PC-9 (cell line): Measurements from ENCODE around the gene GPX6. TPM values are rescaled to one million over a fixed set of nuclear protein-coding genes. Genes with fewer than 3 reads are reported as not detected.
A peak's percentile ranks its signal among the peaks of the same experiment; 100 is the strongest.

ENCODE experiments used
- BruUV-seq: library from RNA; stranded (reverse); fragments of 400-500 nt; replicated peaks from 2 replicates; lab custom pipeline; 2021; lab: Mats Ljungman, UMichigan
- CTCF ChIA-PET: fragments of 300-600 bp; sonication (Branson Sonifier 250); formaldehyde crosslinking; loops from one replicate; lab custom pipeline; 2022; ENCODE audit warnings: antibody characterized with exemption; lab: Charles Lee
- POLR2A ChIA-PET: fragments of 300-600 bp; sonication (Branson Sonifier 250); formaldehyde crosslinking; loops from one replicate; lab custom pipeline; 2022; ENCODE audit warnings: antibody characterized with exemption; ENCODE audit not compliant: unreplicated experiment; lab: Charles Lee
- DNase-seq, 2 experiments: peaks; one replicate each; pipeline versions ENCODE4 v3.0.0 to v3.0.0-alpha.2; 2015 to 2022; ENCODE audit warnings: mixed read lengths in 1 of 2
- H2AFZ ChIP-seq: fragments of 200-600 bp; sonication (generic); 2 replicates; pipeline ENCODE4 v1.8.1; 2017; ENCODE audit warnings: antibody characterized with exemption
- H3F3A ChIP-seq: fragments of 200-600 bp; sonication (generic); 2 replicates; pipeline ENCODE4 v1.8.1; 2017; ENCODE audit warnings: antibody characterized with exemption, mild to moderate bottlenecking, low read depth; ENCODE audit not compliant: insufficient read depth
- H3K27ac ChIP-seq: fragments of 200-600 bp; sonication (generic); 2 replicates; pipeline ENCODE4 v1.6.1; 2016; ENCODE audit warnings: mixed run types
- H3K27me3 ChIP-seq: fragments of 200-600 bp; sonication (generic); 2 replicates; pipeline ENCODE4 v1.6.1; 2016; ENCODE audit warnings: low read depth, mixed run types; ENCODE audit not compliant: insufficient read depth
- H3K36me3 ChIP-seq: fragments of 200-600 bp; sonication (generic); 2 replicates; pipeline ENCODE4 v1.6.1; 2016; ENCODE audit warnings: low read depth, mixed run types
- H3K4me1 ChIP-seq: fragments of 200-600 bp; sonication (generic); replicated peaks from 2 replicates; pipeline ENCODE4 v1.6.1; 2016; ENCODE audit warnings: mixed run types; ENCODE audit not compliant: insufficient read depth
- H3K4me2 ChIP-seq: fragments of 200-600 bp; sonication (generic); 2 replicates; pipeline ENCODE4 v1.6.1; 2017; ENCODE audit warnings: mixed run types
- H3K4me3 ChIP-seq: fragments of 200-600 bp; sonication (generic); 2 replicates; pipeline ENCODE4 v1.6.1; 2016; ENCODE audit warnings: mixed run types
- H3K79me2 ChIP-seq: fragments of 200-600 bp; sonication (generic); 2 replicates; pipeline ENCODE4 v1.6.1; 2017; ENCODE audit warnings: low read depth, mixed run types
- H3K9me2 ChIP-seq: fragments of 200-600 bp; sonication (generic); 2 replicates; pipeline ENCODE4 v1.8.1; 2017; ENCODE audit warnings: mild to moderate bottlenecking; ENCODE audit not compliant: insufficient read depth
- H3K9me3 ChIP-seq: fragments of 200-600 bp; sonication (generic); 2 replicates; pipeline ENCODE4 v1.8.1; 2016; ENCODE audit warnings: low read depth; ENCODE audit not compliant: insufficient read depth
- H4K20me1 ChIP-seq: fragments of 200-600 bp; sonication (generic); 2 replicates; pipeline ENCODE4 v1.8.1; 2017; ENCODE audit not compliant: insufficient read depth
- EZH2 ChIP-seq: fragments of 200-600 bp; sonication (generic); IDR thresholded peaks from 2 replicates; pipeline ENCODE4 v1.8.0; 2017; ENCODE audit warnings: antibody characterized with exemption, low read depth
- intact Hi-C: fragments of 100-400 bp; cut with micrococcal nuclease; formaldehyde crosslinking; loops from one replicate; pipeline ENCODE4 v1.10.0; 2022; ENCODE audit not compliant: unreplicated experiment
- total RNA-seq: library from RNA; stranded (reverse); gene quantifications from 2 replicates; pipeline ENCODE4 v1.2.3, GENCODE V29; 2021
- TF ChIP-seq, protein P1 (sequence below): fragments of 200-600 bp; sonication (generic); conservative IDR thresholded peaks from 2 replicates; pipeline ENCODE4 v1.6.1; 2017; ENCODE audit warnings: mixed run types, antibody characterized with exemption, mild to moderate bottlenecking, moderate library complexity

Gene GPX6
- total RNA-seq, 1 experiment from 2014 or later, result not detected

DNA sequence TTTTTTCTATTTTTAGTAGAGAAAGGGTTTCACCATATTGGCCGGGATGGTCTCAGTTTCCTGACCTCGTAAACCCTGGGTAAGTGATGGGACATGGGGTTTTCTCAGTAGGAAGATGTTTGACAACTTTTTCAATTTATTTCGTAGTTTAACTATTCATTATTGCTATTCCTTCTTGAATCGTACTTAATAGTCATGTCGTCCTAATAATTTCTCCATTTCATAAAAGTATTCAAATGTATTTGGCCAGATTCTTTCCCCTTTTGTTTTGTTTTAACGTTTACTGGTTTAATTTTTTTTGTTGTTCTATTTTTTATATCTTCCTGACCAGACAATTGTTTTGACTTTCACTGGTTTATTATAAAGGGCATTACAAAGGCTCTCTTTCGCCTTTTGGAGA is 26.4 kb upstream of the GPX6 start:
- no peak for DNase-seq
- no peak for TF ChIP-seq EZH2
- TF ChIP-seq, protein P1, sequence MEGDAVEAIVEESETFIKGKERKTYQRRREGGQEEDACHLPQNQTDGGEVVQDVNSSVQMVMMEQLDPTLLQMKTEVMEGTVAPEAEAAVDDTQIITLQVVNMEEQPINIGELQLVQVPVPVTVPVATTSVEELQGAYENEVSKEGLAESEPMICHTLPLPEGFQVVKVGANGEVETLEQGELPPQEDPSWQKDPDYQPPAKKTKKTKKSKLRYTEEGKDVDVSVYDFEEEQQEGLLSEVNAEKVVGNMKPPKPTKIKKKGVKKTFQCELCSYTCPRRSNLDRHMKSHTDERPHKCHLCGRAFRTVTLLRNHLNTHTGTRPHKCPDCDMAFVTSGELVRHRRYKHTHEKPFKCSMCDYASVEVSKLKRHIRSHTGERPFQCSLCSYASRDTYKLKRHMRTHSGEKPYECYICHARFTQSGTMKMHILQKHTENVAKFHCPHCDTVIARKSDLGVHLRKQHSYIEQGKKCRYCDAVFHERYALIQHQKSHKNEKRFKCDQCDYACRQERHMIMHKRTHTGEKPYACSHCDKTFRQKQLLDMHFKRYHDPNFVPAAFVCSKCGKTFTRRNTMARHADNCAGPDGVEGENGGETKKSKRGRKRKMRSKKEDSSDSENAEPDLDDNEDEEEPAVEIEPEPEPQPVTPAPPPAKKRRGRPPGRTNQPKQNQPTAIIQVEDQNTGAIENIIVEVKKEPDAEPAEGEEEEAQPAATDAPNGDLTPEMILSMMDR, result no peak
- H3K27me3 ChIP-seq, result no peaks in the 10 kb centered on the region
- H3K4me3 ChIP-seq, result peak overlapping the region; percentile 65; the same call in 1 of the 2 replicates
- no peaks in the 10 kb centered on the region for H3K36me3 ChIP-seq
- H3K9me3 ChIP-seq, result no peaks in the 10 kb centered on the region
- no peaks in the 10 kb centered on the region for H3K79me2 ChIP-seq
- intact Hi-C loops, result loop anchor here (1.0 to 10.0 kb wide), 6 partner anchors 45 to 143 kb away; partner anchors contain the start of genes ZSCAN12 and ZSCAN23
- H4K20me1 ChIP-seq, result no peaks in the 10 kb centered on the region
- no peaks in the 10 kb centered on the region for H3K9me2 ChIP-seq
- POLR2A ChIA-PET, result interaction anchor here (0.5 to 0.6 kb wide), 3 partner anchors 159 to 1364 kb away, joined by 3 to 10 read pairs (median 3); a partner anchor contains a TSS
- no TSS peak for BruUV-seq
- H3K4me1 ChIP-seq, result peaks cover 12% of the 10 kb centered on the region; the same call in 1 of the 2 replicates
- peak overlapping the region; percentile 66; the same call in 1 of the 2 replicates for H2AFZ ChIP-seq
- 0 out of 2 replicates have a peak overlapping the region, but pooled peaks have one; percentile 20 for H3K27ac ChIP-seq
- CTCF ChIA-PET, result interaction anchor here (0.6 to 1.2 kb wide), 5 partner anchors 56 to 418 kb away, joined by 3 to 5 read pairs (median 4); partner anchors contain the start of genes ZKSCAN8 and ZSCAN16
- H3K4me2 ChIP-seq, result peak overlapping the region; percentile 96
- peaks cover 23% of the 10 kb centered on the region; the same call in 1 of the 2 replicates for H3F3A ChIP-seq

DNA sequence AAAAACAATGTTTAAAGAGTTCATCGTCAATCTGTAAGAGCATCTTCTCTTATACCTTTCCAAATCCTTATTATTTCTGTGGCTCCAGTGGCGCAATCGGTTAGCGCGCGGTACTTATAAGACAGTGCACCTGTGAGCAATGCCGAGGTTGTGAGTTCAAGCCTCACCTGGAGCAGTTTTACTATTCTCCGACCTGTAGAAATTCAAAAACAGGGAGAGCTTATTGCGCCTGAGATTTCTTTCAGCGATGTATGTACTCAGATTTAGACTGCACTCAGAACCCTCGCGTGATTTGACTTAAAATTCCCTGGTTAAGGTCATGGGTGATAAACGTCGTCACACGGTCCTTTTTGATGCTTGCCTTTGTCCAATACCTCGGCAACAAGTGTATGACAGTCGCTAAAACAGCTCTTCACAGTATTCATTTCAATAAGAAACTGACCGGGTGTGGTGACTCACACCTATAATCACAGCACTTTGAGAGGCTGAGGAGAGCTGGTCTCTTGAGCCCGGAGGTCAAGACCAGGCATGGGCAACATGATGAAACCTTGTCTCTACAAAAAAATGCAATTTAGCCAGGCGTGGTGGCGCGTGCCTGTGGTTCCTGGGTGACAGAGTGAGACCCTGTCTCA is 22.0 kb upstream of the GPX6 start:
- Histone ChIP-seq H2AFZ (no peak overlapping the region), H3K9me2 (no peaks in the 10 kb centered on the region), H3K36me3 (no peaks in the 10 kb centered on the region), H3K4me2 (peak overlapping the region; percentile 27; the same call in 1 of the 2 replicates), H3K4me3 (no peak overlapping the region), H4K20me1 (no peaks in the 10 kb centered on the region), H3K27ac (no peak overlapping the region), H3K27me3 (no peaks in the 10 kb centered on the region), H3F3A (peaks cover 10% of the 10 kb centered on the region; the same call in 1 of the 2 replicates), H3K4me1 (no peaks in the 10 kb centered on the region), H3K79me2 (no peaks in the 10 kb centered on the region), H3K9me3 (no peaks in the 10 kb centered on the region)
- TF ChIP-seq, protein P1, result no peak
- TF ChIP-seq EZH2, result no peak
- CTCF ChIA-PET, result no interaction called here
- POLR2A ChIA-PET, result no interaction called here
- intact Hi-C loops, result no loop called here
- DNase-seq, result no peak
- no TSS peak for BruUV-seq

DNA sequence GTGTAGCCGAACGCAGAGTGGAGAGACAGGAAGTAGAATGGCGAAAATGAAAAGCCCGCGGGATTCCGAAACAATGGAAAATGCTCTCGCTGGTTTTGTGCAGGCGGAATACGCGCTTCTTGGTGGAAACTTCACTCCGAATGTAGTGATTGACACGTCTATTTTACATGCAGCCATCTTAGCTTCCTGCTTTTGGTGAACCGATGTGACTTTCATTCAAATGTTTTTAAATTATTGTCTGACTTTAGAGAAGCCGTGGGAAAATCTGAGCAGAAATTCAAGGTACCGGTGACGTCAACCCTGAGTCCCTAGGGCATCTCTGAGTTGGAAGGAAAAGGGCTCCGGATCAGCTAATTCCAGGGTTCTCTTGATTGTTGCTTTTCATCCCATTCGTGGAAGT is 21.5 kb upstream of the GPX6 start:
- H3K79me2 ChIP-seq, result no peaks in the 10 kb centered on the region
- H3K9me3 ChIP-seq, result no peaks in the 10 kb centered on the region
- no peak overlapping the region for H3K4me3 ChIP-seq
- DNase-seq, result no peak
- no peaks in the 10 kb centered on the region for H3K9me2 ChIP-seq
- ChIA-PET POLR2A (no interaction called here), CTCF (no interaction called here)
- no peaks in the 10 kb centered on the region for H3K27me3 ChIP-seq
- H3F3A ChIP-seq, result peaks cover 4% of the 10 kb centered on the region; the same call in 1 of the 2 replicates
- H3K36me3 ChIP-seq, result no peaks in the 10 kb centered on the region
- TF ChIP-seq, protein P1, result no peak
- no peak for TF ChIP-seq EZH2
- no peaks in the 10 kb centered on the region for H3K4me1 ChIP-seq
- no peak overlapping the region for H3K27ac ChIP-seq
- H4K20me1 ChIP-seq, result no peaks in the 10 kb centered on the region
- BruUV-seq, result no TSS peak
- intact Hi-C loops, result no loop called here
- H2AFZ ChIP-seq, result no peak overlapping the region
- no peak overlapping the region for H3K4me2 ChIP-seq
